ENCODE measurements around the gene FUT4.

GRCh38 chr11:94581926-94582325, 38.2 kb downstream of the FUT4 start:
- TF ChIP-seq CTCF (IDR thresholded peaks at IDR 0.05) = no peak
- no peak for TF ChIP-seq EZH2 (IDR thresholded peaks at IDR 0.05; ENCODE audit: borderline replicate concordance, insufficient read depth, low read depth, low read length, poor library complexity, severe bottlenecking)
